GM12891 (cell line): ENCODE measurements around the gene ANP32D.
"Not testable (repeated sequence)": the region's sequence is repeated elsewhere in the genome, so short reads cannot be mapped to it uniquely, and the experiment has no call there.

Experiments
- PAX5 ChIP-seq: IDR thresholded peaks from 2 replicates; pipeline ENCODE4 v1.6.1; 2011; ENCODE audit warnings: low read length, moderate library complexity, mild to moderate bottlenecking; ENCODE audit not compliant: insufficient read depth, severe bottlenecking
- POLR2A ChIP-seq: IDR thresholded peaks from 2 replicates; pipeline ENCODE4 v1.6.1; 2011; ENCODE audit warnings: low read depth, low read length, control low read depth
- POLR2AphosphoS5 ChIP-seq: IDR thresholded peaks from 2 replicates; pipeline ENCODE4 v1.6.1; 2011; ENCODE audit warnings: low read depth, low read length, control low read depth
- SPI1 ChIP-seq: IDR thresholded peaks from 2 replicates; pipeline ENCODE4 v1.6.1; 2011; ENCODE audit warnings: low read depth, low read length, control low read depth
- TAF1 ChIP-seq: IDR thresholded peaks from 2 replicates; pipeline ENCODE4 v1.6.1; 2011; ENCODE audit warnings: low read depth, low read length, control low read depth

DNA sequence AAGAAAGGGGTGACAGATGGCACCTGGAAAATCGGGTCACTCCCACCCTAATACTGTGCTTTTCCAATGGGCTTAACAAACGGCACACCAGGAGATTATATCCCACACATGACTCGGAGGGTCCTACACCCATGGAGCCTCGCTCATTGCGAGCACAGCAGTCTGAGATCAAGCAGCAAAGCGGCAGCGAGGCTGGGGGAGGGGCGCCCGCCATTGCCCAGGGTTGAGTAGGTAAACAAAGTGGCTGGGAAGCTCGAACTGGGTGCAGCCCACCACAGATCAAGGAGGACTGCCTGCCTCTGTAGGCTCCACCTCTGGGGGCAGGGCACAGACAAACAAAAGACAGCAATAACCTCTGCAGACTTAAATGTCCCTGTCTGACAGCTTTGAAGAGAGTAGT, 38.3 kb upstream of the ANP32D start:
- not testable (repeated sequence) for TF ChIP-seq POLR2A, TAF1, SPI1, POLR2AphosphoS5, PAX5
